IMR-90 (cell line): ENCODE results near the gene NCAM1.

ENCODE experiments used
- CHD1 ChIP-seq: IDR thresholded peaks from 2 replicates; pipeline ENCODE4 v1.6.1; 2012; ENCODE audit warnings: low read depth, low read length, improper control_type of control experiment
- CTCF ChIP-seq: conservative IDR thresholded peaks from 2 replicates; pipeline ENCODE4 v1.5.1; 2012; ENCODE audit warnings: mild to moderate bottlenecking, low read depth, low read length, improper control_type of control experiment
- RAD21 ChIP-seq: IDR thresholded peaks from 2 replicates; pipeline ENCODE4 v1.6.1; 2012; ENCODE audit warnings: low read length, improper control_type of control experiment
- RFX5 ChIP-seq: IDR thresholded peaks from 2 replicates; pipeline ENCODE4 v1.8.0; 2012; ENCODE audit warnings: low read depth, mild to moderate bottlenecking, low read length, moderate library complexity

GRCh38 chr11:113251281-113251680 lies 290.1 kb downstream of the NCAM1 start:
- TF ChIP-seq CTCF (no peak), RFX5 (no peak), CHD1 (no peak), RAD21 (no peak)
